ENCODE measurements around the gene CAMK2B.

CAMK2B gene

GRCh38 chr7:44346063-44346462 lies 20.7 kb upstream of the CAMK2B start:
- no peak for DNase-seq (ENCODE audit: low read depth)
- H3K4me3 ChIP-seq (ENCODE audit: low read length) = no peak overlapping the region
- no peak for TF ChIP-seq CTCF (conservative IDR thresholded peaks at IDR 0.05; ENCODE audit: low read depth, low read length)

GRCh38 chr7:44341401-44341800 lies 16.0 kb upstream of the CAMK2B start:
- no peak overlapping the region for H3K4me3 ChIP-seq (ENCODE audit: low read length)
- no peak for TF ChIP-seq CTCF (conservative IDR thresholded peaks at IDR 0.05; ENCODE audit: low read depth, low read length)
- no peak for DNase-seq (ENCODE audit: low read depth)

GRCh38 chr7:44338600-44338999 lies 13.2 kb upstream of the CAMK2B start:
- DNase-seq (ENCODE audit: low read depth) = no peak
- H3K4me3 ChIP-seq (ENCODE audit: low read length) = no peak overlapping the region
- no peak for TF ChIP-seq CTCF (conservative IDR thresholded peaks at IDR 0.05; ENCODE audit: low read depth, low read length)

GRCh38 chr7:44336491-44336890 lies 11.1 kb upstream of the CAMK2B start:
- TF ChIP-seq CTCF (conservative IDR thresholded peaks at IDR 0.05; ENCODE audit: low read depth, low read length) = no peak
- no peak overlapping the region for H3K4me3 ChIP-seq (ENCODE audit: low read length)
- no peak for DNase-seq (ENCODE audit: low read depth)

- no peak overlapping the region for H3K4me3 ChIP-seq (ENCODE audit: low read length)
- no peak for TF ChIP-seq CTCF (conservative IDR thresholded peaks at IDR 0.05; ENCODE audit: low read depth, low read length)
- no peak for DNase-seq (ENCODE audit: low read depth)
These were observed 9.8 kb upstream of the CAMK2B start for GRCh38 chr7:44335184-44335583.

GRCh38 chr7:44334734-44335097 lies 9.3 kb upstream of the CAMK2B start:
- H3K4me3 ChIP-seq (ENCODE audit: low read length) = no peak overlapping the region
- no peak for TF ChIP-seq CTCF (conservative IDR thresholded peaks at IDR 0.05; ENCODE audit: low read depth, low read length)
- DNase-seq (ENCODE audit: low read depth) = no peak

GRCh38 chr7:44333911-44334733 lies 8.7 kb upstream of the CAMK2B start:
- no peak for TF ChIP-seq CTCF (conservative IDR thresholded peaks at IDR 0.05; ENCODE audit: low read depth, low read length)
- H3K4me3 ChIP-seq (ENCODE audit: low read length) = no peak overlapping the region
- DNase-seq (ENCODE audit: low read depth) = no peak

Data from retinal pigment epithelial cell (primary cell).